GM13977 (cell line): ENCODE measurements around the gene MED16.
A peak's percentile ranks its signal among the peaks of the same experiment; 100 is the strongest.

ENCODE experiments used
- DNase-seq: peaks from one replicate; pipeline ENCODE4 v3.0.0; 2012; ENCODE audit warnings: low spot score
- CTCF ChIP-seq: IDR thresholded peaks from 2 replicates; pipeline ENCODE4 v1.5.1; 2012; ENCODE audit warnings: mild to moderate bottlenecking, control low read depth; ENCODE audit not compliant: insufficient read depth; ENCODE audit errors: extremely low read depth, missing control alignments
- in situ Hi-C: fragments of 300-500 bp; cut with MboI; formaldehyde crosslinking; loops from one replicate; pipeline ENCODE4 v1.12.0; 2022; ENCODE audit warnings: low sequenced_read_pairs, low pct_unique_long_range_greater_than_20kb, mixed read lengths, inconsistent platforms; ENCODE audit not compliant: unreplicated experiment

Gene MED16

DNA sequence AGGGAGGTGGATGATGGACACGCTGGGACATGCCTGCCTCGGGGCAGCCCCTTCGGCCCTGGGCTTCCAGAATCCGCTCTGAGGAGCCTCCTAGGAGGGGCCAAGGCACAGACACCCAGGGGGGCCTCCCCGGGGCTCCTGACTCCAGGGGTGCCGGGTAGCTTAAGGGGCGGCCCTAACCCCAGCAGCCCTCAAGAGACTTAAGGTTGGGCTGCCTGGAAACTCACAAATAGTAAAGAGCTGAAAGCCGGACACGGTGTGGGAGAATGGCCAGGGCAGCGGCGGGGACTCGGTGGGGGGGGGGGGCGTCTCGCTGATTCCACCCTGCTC lies 40.5 kb upstream of the MED16 start:
- no peak for TF ChIP-seq CTCF
- in situ Hi-C loops: no loop called here
- DNase-seq: no peak

DNA sequence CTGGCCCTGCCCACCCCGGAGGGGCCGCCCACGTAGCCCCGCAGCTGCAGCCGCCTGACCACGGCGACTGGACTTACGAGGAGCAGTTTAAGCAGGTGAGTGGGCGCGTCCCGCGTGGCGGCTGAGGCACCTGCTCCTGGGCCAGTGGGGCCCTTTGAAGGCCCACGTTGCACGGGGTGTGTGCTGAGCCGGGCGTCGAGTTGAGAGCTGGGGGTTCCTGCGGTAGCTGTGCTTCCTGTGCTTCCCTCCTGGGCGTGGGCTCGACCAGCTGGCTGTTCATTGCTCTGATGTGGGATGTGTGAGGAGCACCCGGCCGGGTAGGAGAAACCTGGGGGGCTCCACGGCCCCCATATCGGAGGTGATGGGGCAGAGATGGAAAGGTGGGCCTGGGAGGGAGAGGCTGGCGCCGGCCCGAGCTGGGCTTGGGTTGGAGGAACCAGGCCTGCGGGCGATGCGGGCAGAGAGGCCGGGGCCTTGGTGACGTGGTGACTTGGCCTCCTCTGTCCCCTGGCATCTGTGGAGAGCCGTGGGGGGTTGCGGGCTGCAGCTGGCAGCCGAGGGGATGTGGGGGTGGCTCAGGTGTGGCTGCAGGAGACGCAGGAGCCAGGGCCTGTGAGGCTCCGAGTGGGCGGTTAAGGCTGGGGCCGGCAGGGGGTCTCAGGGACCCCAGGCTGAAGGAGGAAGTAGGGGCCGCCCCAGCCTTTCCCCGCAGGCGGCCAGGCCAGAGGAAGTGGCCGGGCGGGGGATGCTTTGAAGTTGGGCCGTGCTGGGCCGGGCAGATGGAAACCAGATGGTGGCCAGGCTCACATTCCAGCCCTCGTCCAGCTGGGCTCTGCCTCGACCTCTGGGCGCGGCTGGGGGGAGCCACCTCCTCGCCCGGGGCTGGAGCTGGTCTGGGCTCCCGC lies 39.9 kb upstream of the MED16 start:
- TF ChIP-seq CTCF: no peak
- DNase-seq: peak; percentile 72
- in situ Hi-C loops: no loop called here

- DNase-seq: no peak
- in situ Hi-C loops: no loop called here
- no peak for TF ChIP-seq CTCF
Measured at GRCh38 chr19:931860-932647, 39.1 kb upstream of the MED16 start.

- no peak for DNase-seq
- in situ Hi-C loops: loop anchor here (10.0 kb wide), 1 partner anchor 65 kb away; no protein-coding TSS in a partner anchor
- TF ChIP-seq CTCF: no peak
Measured at GRCh38 chr19:929891-930258, 36.9 kb upstream of the MED16 start.

DNA sequence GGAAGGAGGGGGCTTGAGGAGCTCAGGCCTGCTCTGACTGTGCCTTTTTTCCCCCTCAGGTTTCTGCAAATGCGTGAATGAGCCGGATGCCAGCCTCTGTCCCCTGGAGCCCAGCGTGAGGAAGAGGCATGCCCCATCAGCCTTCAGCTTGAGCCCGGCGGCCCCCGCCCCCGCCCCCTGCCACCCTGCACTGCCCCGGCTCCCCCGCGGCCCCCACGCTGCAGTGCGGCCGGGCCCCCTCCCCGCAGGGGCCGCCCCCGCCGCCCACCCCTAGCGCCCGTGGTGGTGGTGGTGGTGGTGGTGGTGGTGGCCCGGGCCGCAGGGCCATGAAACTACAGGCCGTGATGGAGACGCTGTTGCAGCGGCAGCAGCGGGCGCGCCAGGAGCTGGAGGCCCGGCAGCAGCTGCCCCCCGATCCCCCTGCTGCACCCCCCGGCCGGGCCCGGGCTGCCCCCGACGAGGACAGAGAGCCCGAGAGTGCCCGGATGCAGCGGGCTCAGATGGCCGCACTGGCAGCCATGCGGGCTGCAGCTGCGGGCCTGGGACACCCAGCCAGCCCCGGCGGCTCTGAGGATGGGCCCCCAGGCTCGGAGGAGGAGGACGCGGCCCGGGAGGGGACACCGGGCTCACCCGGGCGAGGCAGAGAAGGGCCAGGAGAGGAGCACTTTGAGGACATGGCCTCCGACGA lies 36.4 kb upstream of the MED16 start:
- TF ChIP-seq CTCF: no peak
- DNase-seq: no peak
- in situ Hi-C loops: loop anchor here (10.0 kb wide), 1 partner anchor 65 kb away; no protein-coding TSS in a partner anchor

DNA sequence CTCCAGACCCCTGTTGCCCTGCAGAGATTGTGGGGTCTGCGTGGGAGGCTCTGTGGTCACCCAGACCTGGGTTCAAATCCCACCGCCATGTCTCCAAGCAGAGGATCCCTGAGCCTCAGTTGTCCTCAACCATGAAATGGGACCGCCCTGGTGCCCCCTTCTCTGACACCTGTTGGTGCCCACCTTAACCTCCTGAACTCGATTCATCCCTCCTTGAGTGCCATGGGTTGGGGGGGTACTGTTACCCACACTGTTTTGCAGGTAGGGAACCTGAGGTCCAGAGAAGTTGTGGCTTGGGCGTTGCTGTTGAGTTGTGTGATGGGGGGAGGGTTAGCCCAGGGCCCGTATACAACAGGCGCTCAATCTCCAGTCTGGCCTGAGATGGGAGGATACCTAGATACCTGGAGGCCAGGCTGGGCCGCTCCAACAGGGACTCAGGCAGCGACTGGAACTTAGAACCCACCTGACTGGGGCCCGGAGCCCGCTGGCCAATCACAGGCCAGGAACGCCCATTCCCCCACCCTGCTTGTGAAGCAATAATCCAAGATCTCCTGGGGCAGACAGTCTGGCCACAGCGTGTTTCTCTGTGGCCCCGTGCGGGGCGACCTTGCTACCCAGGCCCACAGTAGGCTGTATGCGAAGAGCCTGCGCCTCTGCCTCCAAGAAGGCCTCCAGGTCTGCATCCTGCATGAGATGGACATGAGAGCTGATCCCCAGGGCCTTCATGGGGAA lies 35.6 kb upstream of the MED16 start:
- DNase-seq: no peak
- no peak for TF ChIP-seq CTCF
- in situ Hi-C loops: loop anchor here (10.0 kb wide), 1 partner anchor 64 kb away; no protein-coding TSS in a partner anchor
